Trophoblast cell (in vitro differentiated cells and primary cell): Measurements from ENCODE around the gene WDR7.
A peak's percentile ranks its signal among the peaks of the same experiment; 100 is the strongest.

ENCODE experiments used
- DNase-seq, 2 donors: peaks; one replicate each; pipeline ENCODE4 v3.0.0-alpha.2; 2016
- H2AFZ ChIP-seq: 2 replicates; pipeline ENCODE4 v1.6.1; 2013; ENCODE audit warnings: low read length, moderate library complexity, mild to moderate bottlenecking; ENCODE audit not compliant: insufficient read depth, poor library complexity
- H2AK5ac ChIP-seq: 2 replicates; pipeline ENCODE4 v1.6.1; 2013; ENCODE audit warnings: mild to moderate bottlenecking, low read length
- H2BK120ac ChIP-seq: 2 replicates; pipeline ENCODE4 v1.6.1; 2013; ENCODE audit warnings: low read length, mild to moderate bottlenecking, moderate library complexity; ENCODE audit not compliant: insufficient read depth, poor library complexity
- H2BK12ac ChIP-seq: 2 replicates; pipeline ENCODE4 v1.6.1; 2013; ENCODE audit warnings: mild to moderate bottlenecking, low read length, moderate library complexity
- H2BK5ac ChIP-seq: 2 replicates; pipeline ENCODE4 v1.6.1; 2013; ENCODE audit warnings: low read length, low read depth, moderate library complexity, mild to moderate bottlenecking; ENCODE audit not compliant: poor library complexity
- H3K14ac ChIP-seq: 2 replicates; pipeline ENCODE4 v1.6.1; 2013; ENCODE audit warnings: mild to moderate bottlenecking, low read length
- H3K18ac ChIP-seq: 2 replicates; pipeline ENCODE4 v1.6.1; 2013; ENCODE audit warnings: mild to moderate bottlenecking, low read length
- H3K23ac ChIP-seq: 2 replicates; pipeline ENCODE4 v1.6.1; 2013; ENCODE audit warnings: low read length
- H3K27ac ChIP-seq: 2 replicates; pipeline ENCODE4 v1.5.1; 2013; ENCODE audit warnings: low read depth, mild to moderate bottlenecking, inconsistent platforms, low read length, moderate library complexity
- H3K27me3 ChIP-seq: 2 replicates; pipeline ENCODE4 v1.6.1; 2013; ENCODE audit warnings: inconsistent platforms, mild to moderate bottlenecking, low read length, moderate library complexity; ENCODE audit not compliant: insufficient read depth
- H3K36me3 ChIP-seq, 2 experiments: 1 replicate in 1 of 2; 2 replicates in 1 of 2; pipeline ENCODE4 v1.6.1; 2013; ENCODE audit warnings: low read length in 2 of 2, mild to moderate bottlenecking in 2 of 2, moderate library complexity in 1 of 2; ENCODE audit not compliant: insufficient read depth in 2 of 2, control insufficient read depth in 1 of 2
- H3K4ac ChIP-seq: 2 replicates; pipeline ENCODE4 v1.6.1; 2013; ENCODE audit warnings: low read depth, mild to moderate bottlenecking, low read length, moderate library complexity
- H3K4me1 ChIP-seq, 2 experiments: 1 replicate in 1 of 2; 2 replicates in 1 of 2; pipeline ENCODE4 v1.6.1; 2013; ENCODE audit warnings: low read length in 2 of 2, mild to moderate bottlenecking in 2 of 2, moderate library complexity in 1 of 2; ENCODE audit not compliant: insufficient read depth in 2 of 2, control insufficient read depth in 1 of 2
- H3K4me2 ChIP-seq: 2 replicates; pipeline ENCODE4 v1.6.1; 2013; ENCODE audit warnings: inconsistent platforms, mild to moderate bottlenecking, low read length, moderate library complexity
- H3K4me3 ChIP-seq: 2 replicates; pipeline ENCODE4 v1.5.1; 2013; ENCODE audit warnings: mild to moderate bottlenecking, low read depth, low read length, inconsistent platforms
- H3K79me1 ChIP-seq: one replicate; pipeline ENCODE4 v1.6.1; 2013; ENCODE audit warnings: low read length
- H3K79me2 ChIP-seq: 2 replicates; pipeline ENCODE4 v1.6.1; 2013; ENCODE audit warnings: low read length, mild to moderate bottlenecking; ENCODE audit not compliant: control insufficient read depth, insufficient read depth, poor library complexity
- H3K9ac ChIP-seq: 2 replicates; pipeline ENCODE4 v1.6.1; 2013; ENCODE audit warnings: mild to moderate bottlenecking, low read length
- H3K9me3 ChIP-seq: 2 replicates; pipeline ENCODE4 v1.6.1; 2013; ENCODE audit warnings: low read depth, mild to moderate bottlenecking, control low read depth, inconsistent platforms, low read length; ENCODE audit not compliant: insufficient read depth
- H4K12ac ChIP-seq: 2 replicates; pipeline ENCODE4 v1.6.1; 2013; ENCODE audit warnings: low read depth, mild to moderate bottlenecking, low read length, moderate library complexity
- H4K8ac ChIP-seq: 2 replicates; pipeline ENCODE4 v1.6.1; 2013; ENCODE audit warnings: low read depth, mild to moderate bottlenecking, low read length, moderate library complexity
- H4K91ac ChIP-seq: one replicate; pipeline ENCODE4 v1.6.1; 2013; ENCODE audit warnings: low read depth, mild to moderate bottlenecking, low read length, moderate library complexity
- WGBS: extraction: QIAGEN DNeasy Blood & Tissue Kit; methylation state at CpG from one replicate; pipeline ENCODE4 v1.1.7; 2013; ENCODE audit warnings: missing lambda C conversion rate; ENCODE audit not compliant: insufficient read length, insufficient coverage; ENCODE audit errors: extremely low coverage; 5-methylcytosine and 5-hydroxymethylcytosine counted together

Gene WDR7

GRCh38 chr18:56638232-56639103, 12.7 kb upstream of the WDR7 start, which contains the start of gene TXNL1:
TXNL1 (minus strand) TSS chr18:56638592; CDS start chr18:56638440, 152 bp downstream.
- peak within 1 kb of the TSS; percentile 88 for H3K18ac ChIP-seq
- H3K36me3 ChIP-seq, result peaks cover 0 to 1% of the 10 kb centered on the region in 2 experiments
- no CpG with 5 or more reads among the region's 64 CpGs for WGBS
- H4K8ac ChIP-seq, result peak within 1 kb of the TSS; percentile 96
- peak within 1 kb of the TSS; percentile 90 for H4K12ac ChIP-seq
- peak within 1 kb of the TSS; percentile 82 for H2BK120ac ChIP-seq
- H3K4me1 ChIP-seq, result no peaks in the 10 kb centered on the region
- DNase-seq, result peak; percentile 100
- no peaks in the 10 kb centered on the region for H3K27me3 ChIP-seq
- H3K9ac ChIP-seq, result peak within 1 kb of the TSS; percentile 88
- H3K23ac ChIP-seq, result no peak within 1 kb of the TSS
- H4K91ac ChIP-seq, result peak within 1 kb of the TSS; percentile 84
- peak within 1 kb of the TSS; percentile 84 for H2BK5ac ChIP-seq
- peak within 1 kb of the TSS; percentile 93 for H3K4ac ChIP-seq
- no peak within 1 kb of the TSS for H2BK12ac ChIP-seq
- H2AK5ac ChIP-seq, result peak within 1 kb of the TSS; percentile 88
- H3K27ac ChIP-seq, result peak within 1 kb of the TSS; percentile 69
- H3K79me2 ChIP-seq, result peaks cover 9% of the 10 kb centered on the region
- H3K9me3 ChIP-seq, result no peaks in the 10 kb centered on the region
- peaks cover 7% of the 10 kb centered on the region for H3K79me1 ChIP-seq
- peak within 1 kb of the TSS; percentile 93 for H2AFZ ChIP-seq
- peak within 1 kb of the TSS; percentile 96 for H3K14ac ChIP-seq
- H3K4me2 ChIP-seq, result peak within 1 kb of the TSS; percentile 94
- peak within 1 kb of the TSS; percentile 82 for H3K4me3 ChIP-seq

DNA sequence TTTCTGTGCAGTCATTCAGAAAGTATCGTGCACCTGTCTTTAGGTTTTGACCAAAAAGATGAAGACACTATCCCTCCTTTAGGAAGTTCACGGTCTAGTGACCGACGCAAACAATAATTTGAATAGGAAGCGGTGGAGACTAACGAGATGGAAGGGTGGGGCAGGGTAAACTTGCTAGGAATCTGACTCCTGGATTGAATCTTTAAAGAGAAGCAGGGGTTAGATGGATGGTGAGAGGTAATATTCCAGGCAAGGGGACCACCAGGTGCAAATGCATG, 12.1 kb upstream of the WDR7 start:
- Histone ChIP-seq H3K79me1 (peaks cover 7% of the 10 kb centered on the region), H3K4me1 (no peaks in the 10 kb centered on the region), H3K14ac (no peak overlapping the region), H3K9ac (no peak overlapping the region), H3K9me3 (no peaks in the 10 kb centered on the region), H2BK5ac (no peak overlapping the region), H4K8ac (peak overlapping the region; percentile 85), H2BK12ac (no peak overlapping the region), H4K12ac (peak overlapping the region; percentile 77), H4K91ac (peak overlapping the region; percentile 42), H2BK120ac (no peak overlapping the region), H3K27me3 (no peaks in the 10 kb centered on the region), H3K79me2 (peaks cover 9% of the 10 kb centered on the region), H3K27ac (no peak overlapping the region), H3K23ac (no peak overlapping the region), H3K4ac (no peak overlapping the region), H2AK5ac (no peak overlapping the region), H3K4me3 (no peak overlapping the region), H3K36me3 (peaks cover 0 to 1% of the 10 kb centered on the region in 2 experiments), H3K18ac (no peak overlapping the region), H2AFZ (peak overlapping the region; percentile 83), H3K4me2 (peak overlapping the region; percentile 74)
- no CpG with 5 or more reads among the region's 6 CpGs for WGBS
- no peak for DNase-seq

GRCh38 chr18:56639571-56639970, 11.6 kb upstream of the WDR7 start:
- Histone ChIP-seq H3K4ac (no peak overlapping the region), H4K12ac (no peak overlapping the region), H3K4me1 (no peaks in the 10 kb centered on the region), H3K18ac (no peak overlapping the region), H2BK12ac (no peak overlapping the region), H3K79me1 (peaks cover 7% of the 10 kb centered on the region), H2AK5ac (no peak overlapping the region), H4K91ac (no peak overlapping the region), H3K27me3 (no peaks in the 10 kb centered on the region), H4K8ac (no peak overlapping the region), H3K23ac (no peak overlapping the region), H3K9ac (no peak overlapping the region), H3K4me2 (no peak overlapping the region), H2BK5ac (no peak overlapping the region), H3K79me2 (peaks cover 9% of the 10 kb centered on the region), H3K27ac (no peak overlapping the region), H2AFZ (no peak overlapping the region), H3K36me3 (peaks cover 0 to 1% of the 10 kb centered on the region in 2 experiments), H3K14ac (no peak overlapping the region), H3K9me3 (no peaks in the 10 kb centered on the region), H2BK120ac (no peak overlapping the region), H3K4me3 (no peak overlapping the region)
- WGBS, result no CpG with 5 or more reads among the region's 9 CpGs
- DNase-seq, result no peak

DNA sequence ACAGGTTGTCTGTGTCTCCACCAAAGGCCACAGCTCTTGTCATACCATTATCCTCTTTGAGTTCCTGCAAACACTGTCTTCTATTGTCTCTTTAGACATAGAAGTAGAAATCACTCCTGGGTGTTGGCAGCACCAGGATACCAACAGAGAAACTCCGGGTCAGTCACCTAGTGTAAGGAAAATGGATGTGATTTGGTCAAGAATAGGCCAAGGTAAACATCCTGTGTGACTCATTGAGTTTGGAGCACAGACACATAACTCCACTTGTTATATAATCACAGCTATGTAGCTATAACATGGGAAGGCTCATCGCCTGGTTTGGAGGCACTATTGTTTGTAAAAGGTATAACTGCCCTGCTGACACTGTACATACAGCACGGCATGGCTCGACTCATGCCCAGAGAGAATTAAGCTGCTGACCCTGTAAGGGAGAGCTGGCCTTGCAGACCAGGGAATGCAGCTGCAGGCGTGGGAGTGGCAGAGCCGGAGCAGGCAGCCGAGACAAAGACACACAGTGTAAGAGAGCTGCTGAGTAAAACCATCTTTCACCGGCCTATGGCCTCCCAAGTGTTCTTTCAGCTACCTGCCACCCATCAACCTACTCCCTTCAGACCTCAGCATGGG, 9.3 kb upstream of the WDR7 start:
- no peak overlapping the region for H3K4me2 ChIP-seq
- no peak overlapping the region for H4K91ac ChIP-seq
- no peaks in the 10 kb centered on the region for H3K36me3 ChIP-seq
- no peak overlapping the region for H3K27ac ChIP-seq
- H4K12ac ChIP-seq, result no peak overlapping the region
- H4K8ac ChIP-seq, result no peak overlapping the region
- H2AFZ ChIP-seq, result no peak overlapping the region
- H3K4me3 ChIP-seq, result no peak overlapping the region
- H2BK5ac ChIP-seq, result no peak overlapping the region
- no peak for DNase-seq
- no peak overlapping the region for H2BK12ac ChIP-seq
- H3K4me1 ChIP-seq, result no peaks in the 10 kb centered on the region
- no peaks in the 10 kb centered on the region for H3K27me3 ChIP-seq
- H3K9ac ChIP-seq, result no peak overlapping the region
- no peaks in the 10 kb centered on the region for H3K9me3 ChIP-seq
- H2BK120ac ChIP-seq, result no peak overlapping the region
- no peak overlapping the region for H3K14ac ChIP-seq
- no peak overlapping the region for H3K18ac ChIP-seq
- H2AK5ac ChIP-seq, result no peak overlapping the region
- H3K79me2 ChIP-seq, result peaks cover 9% of the 10 kb centered on the region
- no peak overlapping the region for H3K23ac ChIP-seq
- WGBS, result no CpG with 5 or more reads among the region's 8 CpGs
- peaks cover 7% of the 10 kb centered on the region for H3K79me1 ChIP-seq
- no peak overlapping the region for H3K4ac ChIP-seq
